CD14-positive monocyte (primary cell): ENCODE results near the gene AMOTL1. TPM values are rescaled to one million over a fixed set of nuclear protein-coding genes. Genes with fewer than 3 reads are reported as not detected.

Source experiments
- DNase-seq, 3 donors: peaks; one replicate each; pipeline ENCODE4 v3.0.0-alpha.2; 2011 to 2022
- H2AFZ ChIP-seq: 2 replicates; pipeline ENCODE4 v1.6.0; 2012; ENCODE audit warnings: mild to moderate bottlenecking, low read depth, low read length, inconsistent platforms; ENCODE audit not compliant: insufficient read depth, poor library complexity, severe bottlenecking
- H3K27ac ChIP-seq, 2 donors: 1 replicate in 1 of 2; 2 replicates in 1 of 2; pipeline ENCODE4 v1.5.1; 2012 to 2013; ENCODE audit warnings: low read length in 2 of 2, control low read depth in 1 of 2, inconsistent platforms in 1 of 2, low read depth in 1 of 2, mild to moderate bottlenecking in 1 of 2
- H3K27me3 ChIP-seq, 2 donors: one replicate each; pipeline versions ENCODE4 v1.6.0 to v1.6.1; 2011 to 2013; ENCODE audit warnings: low read length in 2 of 2; ENCODE audit not compliant: control insufficient read depth in 2 of 2, insufficient read depth in 2 of 2
- H3K36me3 ChIP-seq, 2 donors: replicated peaks in 1 of 2; 1 replicate in 1 of 2; 2 replicates in 1 of 2; pipeline versions ENCODE4 v1.5.1 to v1.6.1; 2012 to 2013; ENCODE audit warnings: low read length in 2 of 2, control low read depth in 1 of 2, inconsistent platforms in 1 of 2, mild to moderate bottlenecking in 1 of 2; ENCODE audit not compliant: insufficient read depth in 2 of 2, control insufficient read depth in 1 of 2
- H3K4me1 ChIP-seq, 2 donors: 1 replicate in 1 of 2; 2 replicates in 1 of 2; pipeline versions ENCODE4 v1.5.1 to v1.6.1; 2012 to 2013; ENCODE audit warnings: low read length in 2 of 2, control low read depth in 1 of 2, inconsistent platforms in 1 of 2, mild to moderate bottlenecking in 1 of 2, moderate library complexity in 1 of 2; ENCODE audit not compliant: insufficient read depth in 2 of 2, control insufficient read depth in 1 of 2
- H3K4me2 ChIP-seq: replicated peaks from 2 replicates; pipeline ENCODE3; 2012; ENCODE audit warnings: low read length, moderate library complexity, mild to moderate bottlenecking; ENCODE audit not compliant: poor library complexity, severe bottlenecking; ENCODE audit errors: extremely low read depth
- H3K4me3 ChIP-seq, 3 experiments: fragments of 200-600 bp in 1 of 3; sonication (generic) in 1 of 3; replicated peaks in 1 of 3; 1 replicate in 2 of 3; 2 replicates in 1 of 3; pipeline ENCODE4 v1.5.1; 2011 to 2013; ENCODE audit warnings: low read length in 3 of 3, mild to moderate bottlenecking in 3 of 3, control low read depth in 2 of 3, low read depth in 2 of 3, inconsistent platforms in 1 of 3, moderate library complexity in 1 of 3
- H3K79me2 ChIP-seq: 2 replicates; pipeline ENCODE4 v1.6.0; 2012; ENCODE audit warnings: mild to moderate bottlenecking, control low read depth, inconsistent platforms, low read length, moderate library complexity; ENCODE audit not compliant: insufficient read depth
- H3K9ac ChIP-seq: 2 replicates; pipeline ENCODE4 v1.6.0; 2017; ENCODE audit warnings: low read length, mild to moderate bottlenecking; ENCODE audit not compliant: insufficient read depth, poor library complexity, severe bottlenecking
- H3K9me3 ChIP-seq, 2 donors: replicated peaks in 1 of 2; 1 replicate in 1 of 2; 2 replicates in 1 of 2; pipeline versions ENCODE4 v1.5.1 to v1.6.1; 2012 to 2013; ENCODE audit warnings: low read length in 2 of 2, control low read depth in 1 of 2; ENCODE audit not compliant: control insufficient read depth in 1 of 2, insufficient read depth in 1 of 2
- H4K20me1 ChIP-seq: 2 replicates; pipeline ENCODE4 v1.6.0; 2012; ENCODE audit warnings: mild to moderate bottlenecking, low read length, control low read depth, moderate library complexity; ENCODE audit not compliant: insufficient read depth
- H3K27ac Mint-ChIP-seq, 7 donors: one replicate each; pipeline ENCODE4 v1.8.0; 2020; ENCODE audit warnings: mild to moderate bottlenecking in 7 of 7, mixed read lengths in 7 of 7, moderate library complexity in 6 of 7, inconsistent platforms in 2 of 7
- H3K27me3 Mint-ChIP-seq, 3 donors: one replicate each; pipeline ENCODE4 v1.8.0; 2021 to 2022; ENCODE audit warnings: low read depth in 3 of 3, mild to moderate bottlenecking in 3 of 3, mixed read lengths in 3 of 3, moderate library complexity in 3 of 3, inconsistent platforms in 1 of 3
- H3K36me3 Mint-ChIP-seq, 2 donors: one replicate each; pipeline ENCODE4 v1.8.0; 2020; ENCODE audit warnings: mixed read lengths in 2 of 2, inconsistent platforms in 1 of 2, mild to moderate bottlenecking in 1 of 2
- H3K4me1 Mint-ChIP-seq: one replicate; pipeline ENCODE4 v1.8.0; 2020; ENCODE audit warnings: mild to moderate bottlenecking, mixed read lengths
- H3K4me3 Mint-ChIP-seq, 2 donors: one replicate each; pipeline ENCODE4 v1.8.0; 2020; ENCODE audit warnings: mild to moderate bottlenecking in 2 of 2, mixed read lengths in 2 of 2, moderate library complexity in 1 of 2
- H3K9me3 Mint-ChIP-seq, 7 donors: one replicate each; pipeline ENCODE4 v1.8.0; 2020 to 2022; ENCODE audit warnings: mixed read lengths in 7 of 7, mild to moderate bottlenecking in 6 of 7, moderate library complexity in 6 of 7, inconsistent platforms in 2 of 7
- WGBS: methylation state at CpG from one replicate; pipeline ENCODE4 v1.1.5; 2013; ENCODE audit warnings: missing lambda C conversion rate; ENCODE audit not compliant: insufficient coverage; 5-methylcytosine and 5-hydroxymethylcytosine counted together
- intact Hi-C, 2 donors: fragments of 100-400 bp; cut with micrococcal nuclease; formaldehyde crosslinking; loops; one replicate each; pipeline versions ENCODE4 v1.15.0 to v1.15.1; 2023
- polyA plus RNA-seq, 3 donors: library from polyadenylated mRNA; depleted of rRNA in 1 of 3; unstranded in 2 of 3; stranded (reverse) in 1 of 3; fragments of 300-500 nt in 2 of 3; fragments of >200 nt in 1 of 3; fragmentation: Illumina TruSeq in 2 of 3; gene quantifications; 1 replicate in 2 of 3; 2 replicates in 1 of 3; pipeline ENCODE4 v1.2.3, GENCODE V29; 2012 to 2021
- TF ChIP-seq, protein P1 (sequence below): fragments of 200-600 bp; IDR thresholded peaks from one replicate; pipeline ENCODE4 v1.8.0; 2022; ENCODE audit warnings: antibody characterized with exemption, mild to moderate bottlenecking

AMOTL1 gene
- polyA plus RNA-seq, 3 donors = 0.41 to 0.66 (median 0.46) TPM

DNA sequence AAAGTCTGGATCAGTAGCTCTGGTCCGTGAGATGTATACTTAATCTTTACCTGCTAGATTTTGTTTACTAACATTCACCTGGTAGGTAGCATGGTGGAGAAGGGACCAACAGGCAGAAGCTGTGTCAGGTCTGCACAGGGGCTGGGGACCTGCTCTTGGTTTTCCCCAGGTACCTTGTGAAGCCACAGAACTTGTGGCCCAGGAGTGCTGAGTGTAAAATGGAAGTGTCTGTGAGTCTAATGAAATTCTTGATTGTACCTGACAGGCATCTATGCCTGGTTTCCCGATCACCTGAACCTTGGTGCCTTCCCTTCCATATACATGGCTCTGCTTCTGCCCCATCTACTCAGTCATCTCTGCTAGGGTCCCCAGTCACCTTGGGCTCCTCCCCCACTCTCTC lies 110.8 kb downstream of the AMOTL1 start:
- intact Hi-C loops = no loop called here
- no peak overlapping the region for H3K4me2 ChIP-seq
- peak overlapping the region in 2 of 7 donors; percentile 23 to 42 for H3K27ac Mint-ChIP-seq
- no peaks in the 10 kb centered on the region for H3K79me2 ChIP-seq
- WGBS = 100% methylated on average over 1 of the region's 2 CpGs
- H3K27ac ChIP-seq = no peak overlapping the region
- H3K9me3 Mint-ChIP-seq = no peaks in the 10 kb centered on the region
- TF ChIP-seq, protein P1, sequence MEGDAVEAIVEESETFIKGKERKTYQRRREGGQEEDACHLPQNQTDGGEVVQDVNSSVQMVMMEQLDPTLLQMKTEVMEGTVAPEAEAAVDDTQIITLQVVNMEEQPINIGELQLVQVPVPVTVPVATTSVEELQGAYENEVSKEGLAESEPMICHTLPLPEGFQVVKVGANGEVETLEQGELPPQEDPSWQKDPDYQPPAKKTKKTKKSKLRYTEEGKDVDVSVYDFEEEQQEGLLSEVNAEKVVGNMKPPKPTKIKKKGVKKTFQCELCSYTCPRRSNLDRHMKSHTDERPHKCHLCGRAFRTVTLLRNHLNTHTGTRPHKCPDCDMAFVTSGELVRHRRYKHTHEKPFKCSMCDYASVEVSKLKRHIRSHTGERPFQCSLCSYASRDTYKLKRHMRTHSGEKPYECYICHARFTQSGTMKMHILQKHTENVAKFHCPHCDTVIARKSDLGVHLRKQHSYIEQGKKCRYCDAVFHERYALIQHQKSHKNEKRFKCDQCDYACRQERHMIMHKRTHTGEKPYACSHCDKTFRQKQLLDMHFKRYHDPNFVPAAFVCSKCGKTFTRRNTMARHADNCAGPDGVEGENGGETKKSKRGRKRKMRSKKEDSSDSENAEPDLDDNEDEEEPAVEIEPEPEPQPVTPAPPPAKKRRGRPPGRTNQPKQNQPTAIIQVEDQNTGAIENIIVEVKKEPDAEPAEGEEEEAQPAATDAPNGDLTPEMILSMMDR = no peak
- H2AFZ ChIP-seq = no peak overlapping the region
- peaks cover 0 to 3% (median 3%) of the 10 kb centered on the region in 3 donors for H3K27me3 Mint-ChIP-seq
- no peak overlapping the region for H3K4me3 Mint-ChIP-seq
- no peaks in the 10 kb centered on the region for H3K9me3 ChIP-seq
- H3K36me3 Mint-ChIP-seq = peaks cover 11 to 15% of the 10 kb centered on the region in 2 donors
- H3K4me1 ChIP-seq = peaks cover 12 to 13% of the 10 kb centered on the region in 2 donors
- H3K27me3 ChIP-seq = no peaks in the 10 kb centered on the region
- H3K4me1 Mint-ChIP-seq = peaks cover 18% of the 10 kb centered on the region
- no peak overlapping the region for H3K4me3 ChIP-seq
- H3K9ac ChIP-seq = no peak overlapping the region
- H3K36me3 ChIP-seq = no peaks in the 10 kb centered on the region
- DNase-seq = no peak
- no peaks in the 10 kb centered on the region for H4K20me1 ChIP-seq

DNA sequence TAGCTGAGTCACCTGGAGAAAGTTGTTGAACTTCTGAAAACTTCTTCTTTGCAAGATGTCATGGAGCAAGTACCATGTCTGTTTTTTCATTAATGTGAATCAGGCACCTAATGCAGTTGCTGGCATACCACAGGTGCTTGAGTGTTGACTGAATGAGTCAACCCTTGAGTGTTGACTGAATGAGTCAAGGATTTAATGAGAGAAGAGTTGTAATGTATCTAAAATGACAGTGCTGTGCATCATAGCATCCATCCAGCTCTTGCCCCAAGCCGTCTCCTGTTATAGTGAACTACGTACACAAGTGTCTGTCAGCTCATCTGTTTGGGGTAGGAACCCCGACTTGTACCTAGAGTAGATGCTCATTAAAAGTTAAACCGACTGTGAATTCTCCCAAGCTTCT lies 112.1 kb downstream of the AMOTL1 start:
- DNase-seq = no peak
- Mint-ChIP-seq H3K27ac (no peak overlapping the region), H3K36me3 (peaks cover 11 to 15% of the 10 kb centered on the region in 2 donors), H3K4me1 (peaks cover 24% of the 10 kb centered on the region), H3K27me3 (peaks cover 0 to 3% (median 3%) of the 10 kb centered on the region in 3 donors), H3K9me3 (no peaks in the 10 kb centered on the region), H3K4me3 (no peak overlapping the region)
- Histone ChIP-seq H3K79me2 (no peaks in the 10 kb centered on the region), H3K4me1 (peaks cover 13 to 15% of the 10 kb centered on the region in 2 donors), H3K9me3 (no peaks in the 10 kb centered on the region), H3K4me3 (no peak overlapping the region), H2AFZ (no peak overlapping the region), H3K36me3 (no peaks in the 10 kb centered on the region), H3K4me2 (no peak overlapping the region), H3K27ac (no peak overlapping the region), H3K9ac (no peak overlapping the region), H4K20me1 (no peaks in the 10 kb centered on the region), H3K27me3 (no peaks in the 10 kb centered on the region)
- intact Hi-C loops = no loop called here
- WGBS = 100% methylated on average over 1 of the region's 4 CpGs
- TF ChIP-seq, protein P1 = no peak
